ENCODE data around the gene SUGCT.

SUGCT gene

DNA sequence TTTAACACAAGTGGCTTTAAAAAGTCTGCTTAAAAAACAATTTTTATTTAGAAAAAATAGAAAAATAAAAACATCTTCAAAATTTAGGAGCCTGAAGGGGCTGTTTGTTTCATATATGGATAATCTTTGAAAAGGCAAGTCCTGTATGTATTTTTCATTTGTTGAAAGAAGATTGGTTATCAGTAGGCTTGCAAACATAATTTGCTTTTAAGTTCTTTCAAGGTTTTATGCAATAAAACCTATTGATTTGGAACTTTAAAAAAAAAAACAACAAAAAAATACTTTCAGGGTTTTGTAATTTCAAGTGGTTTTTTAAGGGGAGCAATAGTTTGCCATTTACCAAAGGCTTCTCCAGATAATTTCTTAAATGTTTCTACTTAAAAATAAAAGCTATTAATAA is 36.0 kb upstream of the SUGCT start:
- no peak for DNase-seq (ENCODE audit: low read depth in 1 of 2, low spot score in 1 of 2)
- TF ChIP-seq, protein P1, sequence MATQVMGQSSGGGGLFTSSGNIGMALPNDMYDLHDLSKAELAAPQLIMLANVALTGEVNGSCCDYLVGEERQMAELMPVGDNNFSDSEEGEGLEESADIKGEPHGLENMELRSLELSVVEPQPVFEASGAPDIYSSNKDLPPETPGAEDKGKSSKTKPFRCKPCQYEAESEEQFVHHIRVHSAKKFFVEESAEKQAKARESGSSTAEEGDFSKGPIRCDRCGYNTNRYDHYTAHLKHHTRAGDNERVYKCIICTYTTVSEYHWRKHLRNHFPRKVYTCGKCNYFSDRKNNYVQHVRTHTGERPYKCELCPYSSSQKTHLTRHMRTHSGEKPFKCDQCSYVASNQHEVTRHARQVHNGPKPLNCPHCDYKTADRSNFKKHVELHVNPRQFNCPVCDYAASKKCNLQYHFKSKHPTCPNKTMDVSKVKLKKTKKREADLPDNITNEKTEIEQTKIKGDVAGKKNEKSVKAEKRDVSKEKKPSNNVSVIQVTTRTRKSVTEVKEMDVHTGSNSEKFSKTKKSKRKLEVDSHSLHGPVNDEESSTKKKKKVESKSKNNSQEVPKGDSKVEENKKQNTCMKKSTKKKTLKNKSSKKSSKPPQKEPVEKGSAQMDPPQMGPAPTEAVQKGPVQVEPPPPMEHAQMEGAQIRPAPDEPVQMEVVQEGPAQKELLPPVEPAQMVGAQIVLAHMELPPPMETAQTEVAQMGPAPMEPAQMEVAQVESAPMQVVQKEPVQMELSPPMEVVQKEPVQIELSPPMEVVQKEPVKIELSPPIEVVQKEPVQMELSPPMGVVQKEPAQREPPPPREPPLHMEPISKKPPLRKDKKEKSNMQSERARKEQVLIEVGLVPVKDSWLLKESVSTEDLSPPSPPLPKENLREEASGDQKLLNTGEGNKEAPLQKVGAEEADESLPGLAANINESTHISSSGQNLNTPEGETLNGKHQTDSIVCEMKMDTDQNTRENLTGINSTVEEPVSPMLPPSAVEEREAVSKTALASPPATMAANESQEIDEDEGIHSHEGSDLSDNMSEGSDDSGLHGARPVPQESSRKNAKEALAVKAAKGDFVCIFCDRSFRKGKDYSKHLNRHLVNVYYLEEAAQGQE (IDR thresholded peaks at IDR 0.05; ENCODE audit: insufficient replicate concordance, low read depth) = no peak
- TF ChIP-seq GABPA (IDR thresholded peaks at IDR 0.05; ENCODE audit: low read depth) (no peak), SPI1 (IDR thresholded peaks at IDR 0.05; ENCODE audit: borderline replicate concordance, low read depth) (no peak), POLR2AphosphoS5 (IDR thresholded peaks at IDR 0.05; ENCODE audit: low read depth) (no peak), CTCF (IDR thresholded peaks at IDR 0.05; ENCODE audit: insufficient read depth, low read length) (no peak)
- no peak overlapping the region for H3K4me3 ChIP-seq (replicated peaks; ENCODE audit: insufficient read depth, low read length)
- no peak overlapping the region for H3K27ac ChIP-seq (replicated peaks)
- no peaks in the 10 kb centered on the region for H3K27me3 ChIP-seq (ENCODE audit: insufficient read depth, poor library complexity, severe bottlenecking)

DNA sequence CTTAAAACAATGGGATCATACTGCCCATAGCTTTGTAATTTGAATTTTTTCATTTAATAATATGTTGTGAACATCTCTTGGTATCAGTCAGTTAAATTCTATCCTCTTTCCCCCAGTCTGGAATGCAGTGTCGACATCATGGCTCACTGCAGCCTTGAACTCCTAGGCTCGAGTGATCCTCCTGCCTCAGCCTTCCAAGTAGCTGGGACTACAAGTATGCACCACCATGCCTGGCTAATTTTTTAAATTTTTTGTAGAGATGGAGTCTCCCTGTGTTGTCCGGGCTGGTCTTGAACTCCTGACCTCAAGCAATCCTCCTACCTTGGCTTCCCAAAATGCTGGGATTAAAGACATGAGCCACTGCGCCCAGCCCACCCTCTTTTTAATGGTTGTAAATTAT is 35.0 kb upstream of the SUGCT start:
- H3K4me3 ChIP-seq (replicated peaks; ENCODE audit: insufficient read depth, low read length) = no peak overlapping the region
- TF ChIP-seq SPI1 (IDR thresholded peaks at IDR 0.05; ENCODE audit: borderline replicate concordance, low read depth) (no peak), CTCF (IDR thresholded peaks at IDR 0.05; ENCODE audit: insufficient read depth, low read length) (no peak), GABPA (IDR thresholded peaks at IDR 0.05; ENCODE audit: low read depth) (no peak), POLR2AphosphoS5 (IDR thresholded peaks at IDR 0.05; ENCODE audit: low read depth) (no peak)
- TF ChIP-seq, protein P1 (IDR thresholded peaks at IDR 0.05; ENCODE audit: insufficient replicate concordance, low read depth) = no peak
- no peak for DNase-seq (ENCODE audit: low read depth in 1 of 2, low spot score in 1 of 2)
- H3K27ac ChIP-seq (replicated peaks) = no peak overlapping the region
- no peaks in the 10 kb centered on the region for H3K27me3 ChIP-seq (ENCODE audit: insufficient read depth, poor library complexity, severe bottlenecking)

DNA sequence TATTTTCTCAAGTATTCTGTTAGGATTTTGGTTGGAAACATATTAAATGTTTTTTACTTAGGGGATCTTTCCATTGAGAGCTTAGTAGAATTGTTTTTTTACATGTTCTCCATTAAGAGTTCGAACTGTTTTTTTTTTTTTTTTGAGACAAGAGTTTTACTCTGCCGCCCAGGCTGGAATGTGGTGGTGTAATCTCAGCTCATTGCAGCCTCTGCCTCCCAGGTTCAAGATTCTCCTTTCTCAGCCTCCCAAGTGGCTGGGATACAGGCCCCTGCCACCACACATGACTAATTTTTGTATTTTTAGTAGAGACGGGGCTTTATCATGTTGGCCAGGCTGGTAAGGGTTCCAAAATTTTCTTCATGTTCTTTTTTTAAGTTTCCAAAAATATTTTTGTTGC is 33.6 kb upstream of the SUGCT start:
- H3K4me3 ChIP-seq (replicated peaks; ENCODE audit: insufficient read depth, low read length) = no peak overlapping the region
- TF ChIP-seq GABPA (IDR thresholded peaks at IDR 0.05; ENCODE audit: low read depth) (no peak), POLR2AphosphoS5 (IDR thresholded peaks at IDR 0.05; ENCODE audit: low read depth) (no peak), SPI1 (IDR thresholded peaks at IDR 0.05; ENCODE audit: borderline replicate concordance, low read depth) (no peak), CTCF (IDR thresholded peaks at IDR 0.05; ENCODE audit: insufficient read depth, low read length) (no peak)
- TF ChIP-seq, protein P1 (IDR thresholded peaks at IDR 0.05; ENCODE audit: insufficient replicate concordance, low read depth) = no peak
- no peak for DNase-seq (ENCODE audit: low read depth in 1 of 2, low spot score in 1 of 2)
- H3K27me3 ChIP-seq (ENCODE audit: insufficient read depth, poor library complexity, severe bottlenecking) = no peaks in the 10 kb centered on the region
- no peak overlapping the region for H3K27ac ChIP-seq (replicated peaks)
